Endothelial cell of coronary artery (primary cell): Measurements from ENCODE around the gene KRTAP19-7. TPM values are rescaled to one million over a fixed set of nuclear protein-coding genes. Genes with fewer than 3 reads are reported as not detected.

ENCODE experiments used
- total RNA-seq: library from RNA; depleted of rRNA; stranded (reverse); fragments of >200 nt; gene quantifications from 2 replicates; pipeline ENCODE4 v1.2.3, GENCODE V29; 2014

Gene KRTAP19-7
- not detected in 2 replicates for total RNA-seq

GRCh38 chr21:30561264-30561895 is at the start of gene KRTAP19-7:
TSS of gene KRTAP19-7 (minus strand) at chr21:30561314. CDS start at chr21:30561289, 25 bp downstream.

GRCh38 chr21:30600787-30601186 is 39.7 kb upstream of the KRTAP19-7 start, which contains the start of gene KRTAP22-1:
TSS of gene KRTAP22-1 (plus strand) at chr21:30601087.

GRCh38 chr21:30598802-30599201 is 37.7 kb upstream of the KRTAP19-7 start, which contains the start of gene KRTAP6-2:
TSS of gene KRTAP6-2 (minus strand) at chr21:30598902. CDS start at chr21:30598874, 28 bp downstream.

GRCh38 chr21:30592140-30592539 is 31.0 kb upstream of the KRTAP19-7 start, which contains the start of gene KRTAP6-3:
TSS of gene KRTAP6-3 (plus strand) at chr21:30592440. CDS start at chr21:30592446, 6 bp downstream.

GRCh38 chr21:30590297-30590696 is 29.2 kb upstream of the KRTAP19-7 start, which contains the start of gene KRTAP22-2:
TSS of gene KRTAP22-2 (minus strand) at chr21:30590397.

GRCh38 chr21:30541764-30542163 is 19.4 kb downstream of the KRTAP19-7 start, which contains the start of gene KRTAP19-6:
TSS of gene KRTAP19-6 (minus strand) at chr21:30541864. CDS start at chr21:30541833, 31 bp downstream.

Other genes starting within 250 kb of the KRTAP19-7 start
- not detected in 2 replicates for gene KRTAP26-1, start 241.0 kb downstream of the KRTAP19-7 start, total RNA-seq
- gene KRTAP27-1, start 223.6 kb downstream of the KRTAP19-7 start, total RNA-seq = not detected in 2 replicates
- not detected in 2 replicates for gene KRTAP23-1, start 212.7 kb downstream of the KRTAP19-7 start, total RNA-seq
- not detected in 2 replicates for gene KRTAP13-2, start 189.0 kb downstream of the KRTAP19-7 start, total RNA-seq
- not detected in 2 replicates for gene KRTAP13-1, start 165.3 kb downstream of the KRTAP19-7 start, total RNA-seq
- gene KRTAP13-3, start 135.4 kb downstream of the KRTAP19-7 start, total RNA-seq = not detected in 2 replicates
- gene KRTAP13-4, start 131.1 kb downstream of the KRTAP19-7 start, total RNA-seq = not detected in 2 replicates
- not detected in 2 replicates for gene KRTAP15-1, start 121.0 kb downstream of the KRTAP19-7 start, total RNA-seq
- gene KRTAP19-1, start 80.9 kb downstream of the KRTAP19-7 start, total RNA-seq = not detected in 2 replicates
- not detected in 2 replicates for gene KRTAP19-2, start 73.9 kb downstream of the KRTAP19-7 start, total RNA-seq
- gene KRTAP19-3, start 69.3 kb downstream of the KRTAP19-7 start, total RNA-seq = not detected in 2 replicates
- not detected in 2 replicates for gene KRTAP19-4, start 64.1 kb downstream of the KRTAP19-7 start, total RNA-seq
- not detected in 2 replicates for gene KRTAP19-5, start 59.2 kb downstream of the KRTAP19-7 start, total RNA-seq
- not detected in 2 replicates for gene KRTAP19-6, start 19.4 kb downstream of the KRTAP19-7 start, total RNA-seq
- gene KRTAP22-2, start 29.1 kb upstream of the KRTAP19-7 start, total RNA-seq = not detected in 2 replicates
- gene KRTAP6-3, start 31.1 kb upstream of the KRTAP19-7 start, total RNA-seq = not detected in 2 replicates
- gene KRTAP6-2, start 37.6 kb upstream of the KRTAP19-7 start, total RNA-seq = not detected in 2 replicates
- gene KRTAP22-1, start 39.8 kb upstream of the KRTAP19-7 start, total RNA-seq = not detected in 2 replicates
- gene KRTAP6-1, start 52.6 kb upstream of the KRTAP19-7 start, total RNA-seq = not detected in 2 replicates
- not detected in 2 replicates for gene KRTAP20-1, start 55.1 kb upstream of the KRTAP19-7 start, total RNA-seq
- not detected in 2 replicates for gene KRTAP20-4, start 59.3 kb upstream of the KRTAP19-7 start, total RNA-seq
- gene KRTAP20-2, start 73.9 kb upstream of the KRTAP19-7 start, total RNA-seq = not detected in 2 replicates
- gene KRTAP20-3, start 81.5 kb upstream of the KRTAP19-7 start, total RNA-seq = not detected in 2 replicates
- not detected in 2 replicates for gene KRTAP21-3, start 157.5 kb upstream of the KRTAP19-7 start, total RNA-seq
- gene KRTAP21-2, start 185.9 kb upstream of the KRTAP19-7 start, total RNA-seq = not detected in 2 replicates
- not detected in 2 replicates for gene KRTAP21-1, start 194.1 kb upstream of the KRTAP19-7 start, total RNA-seq